Breast epithelium (tissue), 4 donors: Measurements from ENCODE around the gene CDK5RAP3. TPM values are rescaled to one million over a fixed set of nuclear protein-coding genes. Genes with fewer than 3 reads are reported as not detected.

Experiments
- DNase-seq, 2 donors: peaks; one replicate each; pipeline ENCODE4 v3.0.0-alpha.2; 2019; ENCODE audit warnings: low spot score in 2 of 2
- H3K27ac ChIP-seq, 2 donors: fragments of 200-600 bp; sonication (generic) in 1 of 2; one replicate each; pipeline ENCODE4 v1.5.1; 2016 to 2019; ENCODE audit warnings: mild to moderate bottlenecking in 1 of 2
- H3K27me3 ChIP-seq, 2 donors: fragments of 200-600 bp; sonication (generic) in 1 of 2; one replicate each; pipeline versions ENCODE4 v1.5.1 to v1.6.0; 2017 to 2019; ENCODE audit warnings: control low read depth in 1 of 2, mild to moderate bottlenecking in 1 of 2
- H3K36me3 ChIP-seq: fragments of 200-600 bp; one replicate; pipeline ENCODE4 v1.5.1; 2019
- H3K4me1 ChIP-seq, 2 donors: fragments of 200-600 bp; sonication (generic); one replicate each; pipeline ENCODE4 v1.5.1; 2016 to 2019; ENCODE audit warnings: control low read depth in 1 of 2
- H3K4me3 ChIP-seq, 3 donors: fragments of 200-600 bp; sonication (generic); 1 replicate in 2 of 3; 2 replicates in 1 of 3; pipeline ENCODE4 v1.5.1; 2016 to 2019; ENCODE audit warnings: mild to moderate bottlenecking in 3 of 3, moderate library complexity in 2 of 3
- H3K9me3 ChIP-seq, 2 donors: fragments of 200-600 bp; sonication (generic) in 1 of 2; one replicate each; pipeline ENCODE4 v1.5.1; 2016 to 2019; ENCODE audit warnings: control low read depth in 1 of 2
- CTCF ChIP-seq, 3 donors: fragments of 450-650 bp; IDR thresholded peaks; one replicate each; pipeline ENCODE4 v1.5.1; 2016 to 2017; ENCODE audit warnings: antibody characterized with exemption in 3 of 3, mild to moderate bottlenecking in 3 of 3, moderate library complexity in 3 of 3
- POLR2A ChIP-seq: fragments of 450-650 bp; IDR thresholded peaks from one replicate; pipeline ENCODE4 v1.6.1; 2016; ENCODE audit warnings: antibody characterized with exemption, mild to moderate bottlenecking, moderate library complexity
- POLR2AphosphoS5 ChIP-seq, 3 donors: sonication (generic); formaldehyde crosslinking; IDR thresholded peaks; one replicate each; pipeline ENCODE4 v1.6.1; 2017; ENCODE audit warnings: antibody characterized with exemption in 3 of 3
- intact Hi-C: fragments of 100-400 bp; cut with DNase I; formaldehyde crosslinking; loops from one replicate; pipeline ENCODE4 v1.15.1; 2023; ENCODE audit warnings: low total_unique reads
- total RNA-seq, 3 donors: library from RNA; depleted of rRNA; stranded (reverse); fragments of >200 nt; gene quantifications; one replicate each; pipeline ENCODE4 v1.1.0, GENCODE V29; 2016

Gene CDK5RAP3
- total RNA-seq, 3 donors from 2014 or later = 121 to 198 (median 183) TPM

- intact Hi-C loops = no loop called here
- Histone ChIP-seq H3K36me3 (no peaks in the 10 kb centered on the region), H3K27me3 (no peaks in the 10 kb centered on the region), H3K4me3 (no peak overlapping the region), H3K9me3 (no peaks in the 10 kb centered on the region), H3K4me1 (no peaks in the 10 kb centered on the region), H3K27ac (no peak overlapping the region)
- DNase-seq = no peak
- no peak for TF ChIP-seq POLR2AphosphoS5 (IDR thresholded peaks at IDR 0.05)
- TF ChIP-seq POLR2A = no peak
- no peak for TF ChIP-seq CTCF (IDR thresholded peaks at IDR 0.05)
Observed at GRCh38 chr17:47935961-47936360, 35.0 kb upstream of the CDK5RAP3 start.

GRCh38 chr17:47937941-47938340 is 33.0 kb upstream of the CDK5RAP3 start:
- TF ChIP-seq POLR2A = no peak
- no peak for TF ChIP-seq CTCF (IDR thresholded peaks at IDR 0.05)
- TF ChIP-seq POLR2AphosphoS5 (IDR thresholded peaks at IDR 0.05) = no peak
- peak overlapping the region in 1 of 2 donors; percentile 19 for H3K27ac ChIP-seq
- DNase-seq = no peak
- H3K4me3 ChIP-seq = no peak overlapping the region
- intact Hi-C loops = no loop called here
- H3K9me3 ChIP-seq = no peaks in the 10 kb centered on the region
- no peaks in the 10 kb centered on the region for H3K36me3 ChIP-seq
- peaks cover 5 to 7% of the 10 kb centered on the region in 2 donors for H3K4me1 ChIP-seq
- H3K27me3 ChIP-seq = no peaks in the 10 kb centered on the region

- intact Hi-C loops = no loop called here
Observed at GRCh38 chr17:47941246-47942095, 29.4 kb upstream of the CDK5RAP3 start, which contains the start of gene PNPO. Gene PNPO (plus strand): TSS chr17:47941571. CDS start chr17:47941676, 105 bp downstream.

GRCh38 chr17:47942096-47942510 is 28.8 kb upstream of the CDK5RAP3 start:
- TF ChIP-seq POLR2A (no peak), POLR2AphosphoS5 (IDR thresholded peaks at IDR 0.05) (no peak), CTCF (IDR thresholded peaks at IDR 0.05) (no peak)
- H3K9me3 ChIP-seq = no peaks in the 10 kb centered on the region
- no peaks in the 10 kb centered on the region for H3K36me3 ChIP-seq
- DNase-seq = no peak
- H3K4me1 ChIP-seq = peaks cover 5 to 29% of the 10 kb centered on the region in 2 donors
- peak overlapping the region; percentile 88 to 96 (median 88) for H3K4me3 ChIP-seq
- H3K27ac ChIP-seq = peak overlapping the region; percentile 89 to 91
- H3K27me3 ChIP-seq = no peaks in the 10 kb centered on the region
- intact Hi-C loops = no loop called here

More at GRCh38 chr17:47941246-47942095, 29.4 kb upstream of the CDK5RAP3 start, which contains the start of gene PNPO:
- Histone ChIP-seq H3K9me3 (no peaks in the 10 kb centered on the region), H3K36me3 (no peaks in the 10 kb centered on the region), H3K4me1 (peaks cover 5 to 29% of the 10 kb centered on the region in 2 donors), H3K27me3 (no peaks in the 10 kb centered on the region), H3K27ac (peak within 1 kb of the TSS; percentile 89 to 91), H3K4me3 (peak within 1 kb of the TSS; percentile 88 to 96 (median 88))
- TF ChIP-seq CTCF (IDR thresholded peaks at IDR 0.05) = peak in 2 of 3 donors; percentile 22 to 27
- TF ChIP-seq POLR2AphosphoS5 (IDR thresholded peaks at IDR 0.05) = peak; percentile 19 to 80 (median 62)
- no peak for TF ChIP-seq POLR2A
- DNase-seq = peak; percentile 93 to 98

GRCh38 chr17:47942568-47942967 is 28.3 kb upstream of the CDK5RAP3 start:
- Histone ChIP-seq H3K36me3 (no peaks in the 10 kb centered on the region), H3K27me3 (no peaks in the 10 kb centered on the region), H3K4me1 (peaks cover 5 to 29% of the 10 kb centered on the region in 2 donors), H3K9me3 (no peaks in the 10 kb centered on the region), H3K27ac (peak overlapping the region; percentile 89 to 91), H3K4me3 (peak overlapping the region in 2 of 3 donors; percentile 88 to 96)
- no peak for TF ChIP-seq CTCF (IDR thresholded peaks at IDR 0.05)
- no peak for TF ChIP-seq POLR2AphosphoS5 (IDR thresholded peaks at IDR 0.05)
- no peak for TF ChIP-seq POLR2A
- intact Hi-C loops = no loop called here
- no peak for DNase-seq
